ENCODE measurements around the gene LZTS2.

The LZTS2 gene

DNA sequence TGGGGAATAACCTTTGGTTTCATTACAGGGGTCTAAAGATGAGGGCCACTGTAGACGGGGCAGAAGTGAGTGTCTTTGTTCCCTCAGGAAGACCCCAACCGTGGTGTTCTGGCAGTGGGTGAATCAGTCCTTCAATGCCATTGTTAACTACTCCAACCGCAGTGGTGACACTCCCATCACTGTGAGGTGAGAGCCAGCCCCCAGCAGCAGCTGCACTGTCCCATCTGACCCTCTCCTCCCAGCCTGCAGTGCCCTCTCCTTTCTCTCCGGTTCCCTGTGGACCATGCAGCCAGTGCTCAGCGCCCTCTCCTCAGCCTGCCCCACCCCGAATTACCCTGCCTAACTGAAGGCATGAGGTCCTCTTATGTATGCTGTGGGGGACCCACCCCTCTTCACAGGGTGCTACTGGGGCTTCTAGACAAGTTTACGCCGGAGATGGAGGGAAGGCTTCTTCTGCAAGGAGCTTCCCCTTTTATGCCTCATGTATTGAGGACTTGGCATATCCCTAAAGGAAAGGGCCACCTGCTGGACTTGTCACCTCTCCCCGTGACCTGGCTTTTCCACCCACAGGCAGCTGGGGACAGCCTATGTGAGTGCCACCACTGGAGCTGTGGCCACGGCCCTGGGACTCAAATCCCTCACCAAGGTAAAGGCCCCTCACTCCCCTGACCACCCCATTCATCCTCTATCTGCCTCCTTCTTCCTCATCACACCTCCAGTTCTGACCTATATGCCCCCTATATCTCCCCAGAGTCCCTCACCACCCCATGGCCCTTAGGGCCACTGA lies 36.5 kb downstream of the LZTS2 start:
- no peak for DNase-seq (ENCODE audit: low read depth)
- TF ChIP-seq, protein P1, sequence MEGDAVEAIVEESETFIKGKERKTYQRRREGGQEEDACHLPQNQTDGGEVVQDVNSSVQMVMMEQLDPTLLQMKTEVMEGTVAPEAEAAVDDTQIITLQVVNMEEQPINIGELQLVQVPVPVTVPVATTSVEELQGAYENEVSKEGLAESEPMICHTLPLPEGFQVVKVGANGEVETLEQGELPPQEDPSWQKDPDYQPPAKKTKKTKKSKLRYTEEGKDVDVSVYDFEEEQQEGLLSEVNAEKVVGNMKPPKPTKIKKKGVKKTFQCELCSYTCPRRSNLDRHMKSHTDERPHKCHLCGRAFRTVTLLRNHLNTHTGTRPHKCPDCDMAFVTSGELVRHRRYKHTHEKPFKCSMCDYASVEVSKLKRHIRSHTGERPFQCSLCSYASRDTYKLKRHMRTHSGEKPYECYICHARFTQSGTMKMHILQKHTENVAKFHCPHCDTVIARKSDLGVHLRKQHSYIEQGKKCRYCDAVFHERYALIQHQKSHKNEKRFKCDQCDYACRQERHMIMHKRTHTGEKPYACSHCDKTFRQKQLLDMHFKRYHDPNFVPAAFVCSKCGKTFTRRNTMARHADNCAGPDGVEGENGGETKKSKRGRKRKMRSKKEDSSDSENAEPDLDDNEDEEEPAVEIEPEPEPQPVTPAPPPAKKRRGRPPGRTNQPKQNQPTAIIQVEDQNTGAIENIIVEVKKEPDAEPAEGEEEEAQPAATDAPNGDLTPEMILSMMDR (IDR thresholded peaks at IDR 0.05; ENCODE audit: insufficient read depth, low read depth, low read length, missing control alignments) = no peak
- H3K4me3 ChIP-seq (ENCODE audit: low read length) = no peak overlapping the region

DNA sequence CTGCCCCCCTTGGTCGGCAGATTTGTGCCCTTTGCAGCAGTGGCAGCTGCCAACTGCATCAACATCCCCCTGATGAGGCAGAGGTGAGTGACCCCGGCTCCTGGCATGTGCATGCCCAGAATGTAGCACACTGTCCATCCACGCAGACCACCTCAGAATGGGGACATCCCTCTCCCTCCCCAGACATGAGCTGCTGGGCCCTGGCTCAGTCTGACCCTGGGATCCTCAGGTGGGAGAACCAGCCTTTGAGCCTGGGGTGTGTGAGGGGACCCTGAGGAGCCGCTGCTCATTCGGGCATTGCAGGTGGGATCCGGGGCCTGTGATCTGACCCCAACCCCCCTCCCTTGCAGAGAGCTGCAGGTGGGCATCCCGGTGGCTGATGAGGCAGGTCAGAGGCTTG lies 37.1 kb downstream of the LZTS2 start:
- TF ChIP-seq, protein P1 (IDR thresholded peaks at IDR 0.05; ENCODE audit: insufficient read depth, low read depth, low read length, missing control alignments) = no peak
- H3K4me3 ChIP-seq (ENCODE audit: low read length) = no peak overlapping the region
- no peak for DNase-seq (ENCODE audit: low read depth)

DNA sequence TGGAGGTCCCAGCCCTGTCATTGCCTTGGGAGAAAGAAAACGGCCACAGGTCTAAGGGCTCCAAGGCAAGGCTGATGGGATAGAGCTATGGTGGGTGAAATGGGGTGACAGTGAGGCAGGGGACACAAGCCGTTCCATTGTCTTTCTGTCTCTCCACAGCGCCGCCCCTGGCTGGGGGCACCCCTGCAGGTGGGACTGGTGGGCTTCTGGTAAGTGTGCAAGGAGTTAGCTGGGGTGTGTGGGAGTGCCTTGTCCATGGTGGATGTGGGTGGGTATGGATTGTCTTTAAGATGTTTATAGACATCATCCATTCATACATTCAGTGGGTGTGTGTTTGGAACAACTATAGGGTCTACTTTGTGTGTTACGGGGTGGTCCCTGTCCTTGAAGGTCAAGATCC lies 38.9 kb downstream of the LZTS2 start:
- TF ChIP-seq, protein P1 (IDR thresholded peaks at IDR 0.05; ENCODE audit: insufficient read depth, low read depth, low read length, missing control alignments) = no peak
- no peak overlapping the region for H3K4me3 ChIP-seq (ENCODE audit: low read length)
- no peak for DNase-seq (ENCODE audit: low read depth)

DNA sequence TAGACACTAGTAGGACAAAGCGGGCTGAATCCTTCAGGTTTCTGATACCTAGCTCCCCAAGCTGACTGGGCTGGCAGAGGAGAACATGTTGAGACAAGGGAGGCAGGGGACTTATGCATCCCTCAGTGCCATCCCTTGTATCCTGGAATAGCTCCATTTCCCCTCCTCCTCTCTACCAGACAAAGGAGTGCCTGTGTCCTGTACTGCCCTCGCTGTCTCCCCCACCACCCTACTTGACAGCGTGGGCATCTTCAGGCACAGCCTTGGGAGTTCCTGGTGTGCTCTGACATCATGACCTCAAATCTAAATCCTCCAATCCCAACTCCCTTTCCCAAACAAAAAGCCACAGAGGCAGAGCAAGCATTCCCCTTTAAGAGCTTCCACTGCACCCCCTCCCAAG lies 40.5 kb downstream of the LZTS2 start:
- TF ChIP-seq, protein P1 (IDR thresholded peaks at IDR 0.05; ENCODE audit: insufficient read depth, low read depth, low read length, missing control alignments) = no peak
- no peak for DNase-seq (ENCODE audit: low read depth)
- no peak overlapping the region for H3K4me3 ChIP-seq (ENCODE audit: low read length)

DNA sequence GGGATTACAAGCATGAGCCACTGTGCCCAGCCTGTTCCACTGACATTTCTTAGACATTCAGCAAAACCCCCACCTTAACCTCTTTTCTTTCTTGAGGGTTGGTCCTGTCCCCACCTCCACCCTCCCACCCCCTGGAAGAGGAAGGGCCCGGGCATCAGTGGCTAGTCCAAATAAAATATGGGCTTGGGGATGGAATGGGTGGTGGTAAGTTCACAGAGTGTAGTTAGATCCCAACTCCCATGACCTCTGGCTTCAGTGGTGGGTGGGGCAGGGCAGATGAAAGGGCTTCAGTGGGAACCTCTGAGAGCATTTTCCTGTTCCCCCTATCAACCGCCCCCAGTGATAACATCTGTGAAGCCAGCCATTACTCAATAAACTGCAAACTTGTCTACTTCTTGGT lies 41.2 kb downstream of the LZTS2 start:
- H3K4me3 ChIP-seq (ENCODE audit: low read length) = no peak overlapping the region
- no peak for DNase-seq (ENCODE audit: low read depth)
- TF ChIP-seq, protein P1 (IDR thresholded peaks at IDR 0.05; ENCODE audit: insufficient read depth, low read depth, low read length, missing control alignments) = no peak

DNA sequence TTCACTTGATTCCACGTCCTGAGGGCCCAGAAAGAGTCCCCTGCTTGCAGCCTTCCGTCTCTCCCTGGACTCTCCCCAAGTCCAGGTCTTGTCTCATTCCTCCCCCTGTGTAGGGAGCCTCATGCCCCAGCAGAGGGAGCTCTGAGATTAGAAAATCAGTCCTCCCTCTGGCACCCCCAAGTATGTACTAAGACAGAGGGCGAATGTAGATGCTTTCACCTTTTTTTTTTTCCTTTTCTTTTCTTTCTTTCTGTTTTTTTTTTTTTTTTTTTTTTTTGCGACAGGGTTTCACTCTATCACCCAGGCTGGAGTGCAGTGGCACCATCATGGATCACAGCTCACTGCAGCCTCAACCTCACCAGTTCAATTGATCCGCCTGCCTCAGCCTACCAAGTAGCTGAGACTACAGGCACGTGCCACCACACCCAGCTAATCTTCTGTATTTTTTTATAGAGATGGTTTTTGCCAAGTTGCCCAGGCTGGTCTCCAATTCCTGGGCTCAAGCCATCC lies 41.7 kb downstream of the LZTS2 start:
- TF ChIP-seq, protein P1 (IDR thresholded peaks at IDR 0.05; ENCODE audit: insufficient read depth, low read depth, low read length, missing control alignments) = peak; percentile 95
- no peak overlapping the region for H3K4me3 ChIP-seq (ENCODE audit: low read length)
- peak; percentile 87 for DNase-seq (ENCODE audit: low read depth)

DNA sequence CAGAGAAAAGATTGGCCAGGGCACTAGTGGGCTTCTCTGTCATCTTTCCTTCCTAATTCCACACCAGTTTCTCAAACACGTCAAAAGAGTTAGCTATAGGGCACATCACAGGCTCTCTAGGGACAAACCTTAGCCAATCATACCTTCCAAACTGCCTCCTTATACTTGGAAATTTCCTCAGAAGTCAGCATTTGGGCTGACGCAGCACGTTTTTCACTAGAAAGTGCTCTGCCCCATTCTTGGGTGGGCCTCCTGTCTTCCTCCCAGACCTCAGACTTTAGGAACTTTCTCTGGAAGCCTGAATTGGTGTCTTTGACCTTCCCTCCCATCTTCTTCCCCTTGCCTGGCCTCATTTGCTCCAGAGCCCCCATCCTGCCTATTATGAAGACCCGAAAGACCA lies 42.5 kb downstream of the LZTS2 start:
- H3K4me3 ChIP-seq (ENCODE audit: low read length) = peak overlapping the region; percentile 68
- DNase-seq (ENCODE audit: low read depth) = no peak
- TF ChIP-seq, protein P1 (IDR thresholded peaks at IDR 0.05; ENCODE audit: insufficient read depth, low read depth, low read length, missing control alignments) = no peak
